ENCODE measurements around the gene PVALEF. TPM values are rescaled to one million over a fixed set of nuclear protein-coding genes. Genes with fewer than 3 reads are reported as not detected.

PVALEF gene
- polyA plus RNA-seq, 1 donor (not counting 4 experiments of a cell fraction or from before 2014, with no cell fraction given) = not detected

DNA sequence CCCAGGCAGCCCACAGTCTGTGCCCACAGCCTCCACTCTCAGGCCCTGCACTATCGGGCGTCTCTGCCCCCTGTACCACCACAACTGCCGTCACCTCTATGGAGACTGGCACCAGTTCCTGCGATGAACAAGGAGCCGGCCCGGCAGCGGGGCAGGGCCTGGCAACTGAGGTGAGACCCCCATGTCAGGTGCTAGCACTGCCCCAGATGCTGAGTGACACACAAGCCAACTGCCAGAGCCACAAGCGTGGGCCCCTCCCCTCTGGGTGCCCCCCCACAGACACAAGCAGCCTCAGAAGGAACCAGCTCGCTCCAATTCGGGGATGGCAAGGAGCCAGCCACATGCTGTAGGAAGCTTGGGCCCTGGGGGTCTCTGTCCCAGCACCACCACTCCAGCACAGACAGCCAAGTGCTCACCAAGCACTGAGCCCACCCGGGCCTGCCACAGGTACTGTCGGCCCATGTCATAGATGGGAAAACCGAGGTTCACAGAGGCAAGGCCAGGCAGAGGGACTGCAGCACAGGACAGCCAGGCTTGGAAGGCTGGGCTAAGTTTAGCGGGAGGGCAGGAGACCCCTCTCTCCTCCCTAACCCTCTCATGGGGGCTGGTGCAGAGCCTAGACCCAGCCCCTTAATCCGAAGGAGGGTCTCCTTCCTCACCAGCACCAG, 1.5 kb upstream of the PVALEF start:
- Histone ChIP-seq H3K4me3 (ENCODE audit: control insufficient read depth in 2 of 3, extremely low read depth in 1 of 3, insufficient read depth in 2 of 3, low read depth in 1 of 3, low read length in 3 of 3) (no peak overlapping the region), H3K9me1 (ENCODE audit: control insufficient read depth, extremely low read depth, insufficient read depth, low read length) (no peaks in the 10 kb centered on the region), H3K27me3 (ENCODE audit: control insufficient read depth, extremely low read depth, insufficient read depth, low read length) (peaks cover 42% of the 10 kb centered on the region), H2AFZ (ENCODE audit: control insufficient read depth, low read length) (no peak overlapping the region), H4K20me1 (ENCODE audit: control insufficient read depth, extremely low read depth, insufficient read depth, low read length) (peaks cover 2% of the 10 kb centered on the region), H3K27ac (ENCODE audit: control insufficient read depth, insufficient read depth, low read length) (no peak overlapping the region), H3K79me2 (ENCODE audit: control insufficient read depth, insufficient read depth, low read length) (no peaks in the 10 kb centered on the region), H3K9ac (ENCODE audit: control insufficient read depth, extremely low read depth, insufficient read depth, low read length) (no peak overlapping the region), H3K9me3 (ENCODE audit: control insufficient read depth, low read depth, low read length) (no peaks in the 10 kb centered on the region), H3K4me2 (ENCODE audit: control insufficient read depth, extremely low read depth, insufficient read depth, low read depth, low read length) (no peak overlapping the region), H3K36me3 (ENCODE audit: control insufficient read depth in 2 of 2, extremely low read depth in 1 of 2, insufficient read depth in 2 of 2, low read length in 2 of 2) (no peaks in the 10 kb centered on the region), H3K4me1 (ENCODE audit: control insufficient read depth, extremely low read depth, insufficient read depth, low read length) (no peaks in the 10 kb centered on the region)
- no peak for FAIRE-seq
- dilution Hi-C loops (cut with MboI; ENCODE audit: extremely low pct_ligation_motif_present, low sequenced_read_pairs) = no loop called here
- TF ChIP-seq EZH2 (IDR thresholded peaks at IDR 0.05; ENCODE audit: low read length) = no peak
- TF ChIP-seq, protein P1, sequence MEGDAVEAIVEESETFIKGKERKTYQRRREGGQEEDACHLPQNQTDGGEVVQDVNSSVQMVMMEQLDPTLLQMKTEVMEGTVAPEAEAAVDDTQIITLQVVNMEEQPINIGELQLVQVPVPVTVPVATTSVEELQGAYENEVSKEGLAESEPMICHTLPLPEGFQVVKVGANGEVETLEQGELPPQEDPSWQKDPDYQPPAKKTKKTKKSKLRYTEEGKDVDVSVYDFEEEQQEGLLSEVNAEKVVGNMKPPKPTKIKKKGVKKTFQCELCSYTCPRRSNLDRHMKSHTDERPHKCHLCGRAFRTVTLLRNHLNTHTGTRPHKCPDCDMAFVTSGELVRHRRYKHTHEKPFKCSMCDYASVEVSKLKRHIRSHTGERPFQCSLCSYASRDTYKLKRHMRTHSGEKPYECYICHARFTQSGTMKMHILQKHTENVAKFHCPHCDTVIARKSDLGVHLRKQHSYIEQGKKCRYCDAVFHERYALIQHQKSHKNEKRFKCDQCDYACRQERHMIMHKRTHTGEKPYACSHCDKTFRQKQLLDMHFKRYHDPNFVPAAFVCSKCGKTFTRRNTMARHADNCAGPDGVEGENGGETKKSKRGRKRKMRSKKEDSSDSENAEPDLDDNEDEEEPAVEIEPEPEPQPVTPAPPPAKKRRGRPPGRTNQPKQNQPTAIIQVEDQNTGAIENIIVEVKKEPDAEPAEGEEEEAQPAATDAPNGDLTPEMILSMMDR (optimal IDR thresholded peaks at IDR 0.05 in 1 of 3, IDR thresholded peaks at IDR 0.05 in 1 of 3, conservative IDR thresholded peaks at IDR 0.05 in 1 of 3; ENCODE audit: extremely low read depth in 1 of 3, insufficient read depth in 2 of 3, low read length in 3 of 3) = no peak
- DNase-seq (ENCODE audit: low read depth, low spot score) = no peak

DNA sequence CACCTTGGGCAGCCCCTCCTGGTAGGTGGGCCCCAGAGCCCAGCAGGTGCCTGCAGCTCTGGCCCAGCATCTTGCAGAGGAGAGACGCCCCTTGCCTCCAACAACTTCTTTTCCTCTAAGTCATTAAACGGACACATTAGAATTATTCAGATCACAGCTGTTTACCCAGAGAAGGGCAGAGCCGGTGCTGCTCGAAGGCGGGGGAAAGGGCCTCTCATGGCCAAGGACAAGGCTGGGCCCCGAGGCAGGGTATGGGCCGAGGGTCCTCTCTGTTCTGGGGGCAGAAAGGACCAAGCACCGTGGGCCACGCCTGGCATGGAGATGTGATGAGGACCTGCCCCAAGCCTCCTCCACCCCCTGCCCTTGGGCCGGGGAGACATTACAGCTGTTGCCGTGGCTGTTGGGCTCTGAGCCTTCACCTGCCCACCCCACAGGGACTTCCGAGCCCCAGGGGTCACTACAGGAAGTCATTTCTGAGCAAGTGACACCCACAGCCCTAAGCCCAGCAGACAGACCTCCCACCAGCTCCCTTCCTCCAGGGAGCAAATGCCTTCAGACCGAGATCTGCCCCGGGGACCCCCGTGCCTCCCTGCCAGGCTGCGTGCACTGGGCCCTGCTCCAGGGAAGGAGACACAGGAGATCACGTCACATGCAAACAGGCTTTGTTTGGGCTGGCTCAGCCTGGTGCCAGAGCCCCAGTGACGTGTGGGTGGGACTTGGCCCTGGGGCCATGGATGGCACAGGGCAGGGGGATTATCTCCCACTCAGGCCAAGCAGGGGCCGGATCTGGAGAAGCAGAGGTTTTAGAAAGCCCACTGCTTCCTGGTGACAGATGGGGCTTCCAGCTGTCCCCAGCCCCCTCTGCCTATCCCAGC, 699 bp upstream of the PVALEF start:
- Histone ChIP-seq H3K79me2 (ENCODE audit: control insufficient read depth, insufficient read depth, low read length) (no peaks in the 10 kb centered on the region), H3K27ac (ENCODE audit: control insufficient read depth, insufficient read depth, low read length) (no peak overlapping the region), H3K9ac (ENCODE audit: control insufficient read depth, extremely low read depth, insufficient read depth, low read length) (no peak overlapping the region), H3K4me3 (ENCODE audit: control insufficient read depth in 2 of 3, extremely low read depth in 1 of 3, insufficient read depth in 2 of 3, low read depth in 1 of 3, low read length in 3 of 3) (no peak overlapping the region), H4K20me1 (ENCODE audit: control insufficient read depth, extremely low read depth, insufficient read depth, low read length) (peaks cover 2% of the 10 kb centered on the region), H3K9me3 (ENCODE audit: control insufficient read depth, low read depth, low read length) (no peaks in the 10 kb centered on the region), H3K4me1 (ENCODE audit: control insufficient read depth, extremely low read depth, insufficient read depth, low read length) (no peaks in the 10 kb centered on the region), H3K27me3 (ENCODE audit: control insufficient read depth, extremely low read depth, insufficient read depth, low read length) (peaks cover 42% of the 10 kb centered on the region), H3K9me1 (ENCODE audit: control insufficient read depth, extremely low read depth, insufficient read depth, low read length) (no peaks in the 10 kb centered on the region), H2AFZ (ENCODE audit: control insufficient read depth, low read length) (no peak overlapping the region), H3K36me3 (ENCODE audit: control insufficient read depth in 2 of 2, extremely low read depth in 1 of 2, insufficient read depth in 2 of 2, low read length in 2 of 2) (no peaks in the 10 kb centered on the region), H3K4me2 (ENCODE audit: control insufficient read depth, extremely low read depth, insufficient read depth, low read depth, low read length) (no peak overlapping the region)
- no peak for DNase-seq (ENCODE audit: low read depth, low spot score)
- FAIRE-seq = no peak
- dilution Hi-C loops (cut with MboI; ENCODE audit: extremely low pct_ligation_motif_present, low sequenced_read_pairs) = no loop called here
- TF ChIP-seq, protein P1 (optimal IDR thresholded peaks at IDR 0.05 in 1 of 3, IDR thresholded peaks at IDR 0.05 in 1 of 3, conservative IDR thresholded peaks at IDR 0.05 in 1 of 3; ENCODE audit: extremely low read depth in 1 of 3, insufficient read depth in 2 of 3, low read length in 3 of 3) = no peak
- TF ChIP-seq EZH2 (IDR thresholded peaks at IDR 0.05; ENCODE audit: low read length) = no peak

Data from keratinocyte (primary cell).